Muscle layer of colon (tissue), 2 donors: ENCODE data around the gene ANXA11.

ENCODE experiments used
- H3K27ac ChIP-seq: one replicate; pipeline ENCODE4 v1.7.0; 2013; ENCODE audit warnings: low read depth, mild to moderate bottlenecking, low read length, moderate library complexity
- H3K27me3 ChIP-seq, 2 donors: one replicate each; pipeline ENCODE4 v1.7.0; 2013; ENCODE audit warnings: low read length in 2 of 2, mild to moderate bottlenecking in 2 of 2; ENCODE audit not compliant: insufficient read depth in 2 of 2, control insufficient read depth in 1 of 2
- H3K36me3 ChIP-seq: one replicate; pipeline ENCODE4 v1.7.0; 2013; ENCODE audit warnings: mild to moderate bottlenecking, low read length; ENCODE audit not compliant: insufficient read depth
- H3K4me1 ChIP-seq: one replicate; pipeline ENCODE4 v1.7.0; 2013; ENCODE audit warnings: mild to moderate bottlenecking, low read length; ENCODE audit not compliant: insufficient read depth
- H3K4me3 ChIP-seq, 2 donors: one replicate each; pipeline ENCODE4 v1.7.0; 2013; ENCODE audit warnings: low read length in 2 of 2, low read depth in 1 of 2, mild to moderate bottlenecking in 1 of 2, moderate library complexity in 1 of 2
- H3K9ac ChIP-seq: one replicate; pipeline ENCODE4 v1.7.0; 2013; ENCODE audit warnings: low read length
- H3K9me3 ChIP-seq: one replicate; pipeline ENCODE4 v1.7.0; 2013; ENCODE audit warnings: mild to moderate bottlenecking, low read length
- donor health status: abdominal sarcoma.
- donor health status: Adenocarcinoma of cecum.

Gene ANXA11

DNA sequence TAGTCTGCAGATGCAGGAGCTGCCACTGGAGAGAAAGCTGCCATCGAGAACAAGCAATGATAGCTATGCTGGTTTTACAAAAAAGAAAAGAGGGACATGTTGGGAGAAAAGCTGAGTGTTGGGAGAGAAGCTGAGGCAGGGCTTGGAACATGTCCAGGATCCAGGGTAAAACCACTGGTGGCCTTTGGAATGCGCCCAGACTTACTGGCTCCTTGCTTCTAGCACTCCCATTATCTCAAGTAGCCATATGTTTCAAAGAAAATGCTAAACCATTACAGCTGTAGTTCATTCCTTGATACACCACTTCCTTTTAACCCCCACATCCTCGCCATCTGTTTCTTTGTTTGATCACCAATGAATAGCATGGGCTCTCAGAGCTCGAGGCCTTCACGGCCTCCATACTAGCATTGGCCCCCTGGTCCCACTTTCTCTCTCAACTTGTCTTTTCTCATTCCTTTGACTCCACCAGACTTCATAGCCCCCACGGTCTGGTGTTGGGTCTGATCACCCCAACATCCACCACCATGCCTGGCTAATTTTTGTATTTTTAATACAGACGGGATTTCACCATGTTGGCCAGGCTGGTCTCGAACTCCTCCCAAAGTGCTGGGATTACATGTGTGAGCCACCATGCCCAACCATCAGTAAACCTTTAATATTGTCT is 96.6 kb downstream of the ANXA11 start:
- H3K27ac ChIP-seq, result no peak overlapping the region
- no peaks in the 10 kb centered on the region for H3K4me1 ChIP-seq
- H3K9ac ChIP-seq, result no peak overlapping the region
- H3K4me3 ChIP-seq, result no peak overlapping the region
- H3K9me3 ChIP-seq, result no peaks in the 10 kb centered on the region
- no peaks in the 10 kb centered on the region for H3K36me3 ChIP-seq
- H3K27me3 ChIP-seq, result no peaks in the 10 kb centered on the region

DNA sequence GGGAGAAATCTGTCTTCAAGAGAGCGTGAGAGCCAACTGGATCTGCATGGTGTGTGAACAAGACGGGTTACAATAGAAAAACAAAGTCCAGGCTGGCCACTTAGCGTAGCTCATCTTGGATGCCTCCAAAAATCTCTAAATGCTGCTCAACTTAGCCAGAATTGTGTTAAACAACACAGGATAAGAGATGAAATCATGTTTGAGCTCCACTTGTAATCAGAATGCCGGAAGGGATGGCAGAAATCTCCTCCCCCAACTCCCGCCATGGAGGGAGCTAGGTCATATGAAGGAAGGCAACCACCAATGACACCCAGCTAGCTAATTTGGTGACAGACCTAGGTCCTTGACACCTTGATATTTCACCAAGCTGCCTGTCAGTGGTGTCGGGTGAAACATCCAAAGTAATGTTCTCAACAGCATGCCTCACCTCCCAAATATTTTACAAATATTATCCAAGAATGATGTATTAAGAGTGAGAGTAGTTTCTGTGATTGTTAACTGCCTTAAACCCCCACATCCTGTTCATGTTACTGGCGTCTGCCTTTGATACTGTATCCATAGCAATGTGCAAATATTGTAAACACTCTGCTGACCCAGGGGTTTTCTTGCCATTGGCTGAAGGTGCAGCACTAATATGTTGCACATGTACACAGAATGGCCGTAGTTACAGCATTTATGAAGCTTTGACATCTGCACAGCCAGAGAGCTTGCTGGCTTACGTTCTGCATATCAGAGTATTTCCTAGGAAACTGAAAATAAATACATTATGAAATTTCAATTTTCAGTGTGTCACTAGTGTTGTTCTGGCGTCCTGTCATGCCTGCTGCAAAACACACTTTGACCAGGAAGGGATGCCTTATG is 101.0 kb downstream of the ANXA11 start:
- Histone ChIP-seq H3K36me3 (no peaks in the 10 kb centered on the region), H3K9me3 (no peaks in the 10 kb centered on the region), H3K4me3 (no peak overlapping the region), H3K27ac (no peak overlapping the region), H3K27me3 (no peaks in the 10 kb centered on the region), H3K4me1 (no peaks in the 10 kb centered on the region), H3K9ac (no peak overlapping the region)
